IPS-15b (cell line): ENCODE data around the gene SGTB.
A peak's percentile ranks its signal among the peaks of the same experiment; 100 is the strongest.
"Not testable (repeated sequence)": the region's sequence is repeated elsewhere in the genome, so short reads cannot be mapped to it uniquely, and the experiment has no call there.

Experiments
- H3K27me3 ChIP-seq: one replicate; pipeline ENCODE4 v1.6.1; 2013; ENCODE audit warnings: low read length; ENCODE audit not compliant: control insufficient read depth, insufficient read depth
- H3K36me3 ChIP-seq: one replicate; pipeline ENCODE4 v1.6.1; 2013; ENCODE audit warnings: low read length; ENCODE audit not compliant: control insufficient read depth, insufficient read depth
- H3K4me1 ChIP-seq: one replicate; pipeline ENCODE4 v1.6.1; 2013; ENCODE audit warnings: mild to moderate bottlenecking, low read length; ENCODE audit not compliant: control insufficient read depth, insufficient read depth
- H3K4me3 ChIP-seq: one replicate; pipeline ENCODE4 v1.5.1; 2013; ENCODE audit warnings: low read depth, low read length
- H3K9ac ChIP-seq: one replicate; pipeline ENCODE4 v1.6.1; 2013; ENCODE audit warnings: low read depth, mild to moderate bottlenecking, low read length
- H3K9me3 ChIP-seq: one replicate; pipeline ENCODE4 v1.6.1; 2013; ENCODE audit warnings: mild to moderate bottlenecking, low read length; ENCODE audit not compliant: control insufficient read depth, insufficient read depth

The SGTB gene

GRCh38 chr5:65647941-65648340 lies 74.0 kb downstream of the SGTB start:
- Histone ChIP-seq H3K9me3 (no peaks in the 10 kb centered on the region), H3K9ac (no peak overlapping the region), H3K27me3 (no peaks in the 10 kb centered on the region), H3K36me3 (no peaks in the 10 kb centered on the region), H3K4me3 (no peak overlapping the region), H3K4me1 (no peaks in the 10 kb centered on the region)

GRCh38 chr5:65646938-65647337 lies 75.0 kb downstream of the SGTB start:
- Histone ChIP-seq H3K4me3 (no peak overlapping the region), H3K4me1 (no peaks in the 10 kb centered on the region), H3K9me3 (no peaks in the 10 kb centered on the region), H3K27me3 (no peaks in the 10 kb centered on the region), H3K36me3 (no peaks in the 10 kb centered on the region), H3K9ac (no peak overlapping the region)

- Histone ChIP-seq H3K36me3 (no peaks in the 10 kb centered on the region), H3K4me1 (no peaks in the 10 kb centered on the region), H3K9ac (no peak overlapping the region), H3K9me3 (no peaks in the 10 kb centered on the region), H3K4me3 (no peak overlapping the region), H3K27me3 (no peaks in the 10 kb centered on the region)
Measured at GRCh38 chr5:65640240-65640639, 81.7 kb downstream of the SGTB start.

- Histone ChIP-seq H3K4me3 (no peak overlapping the region), H3K9ac (no peak overlapping the region), H3K27me3 (no peaks in the 10 kb centered on the region), H3K4me1 (no peaks in the 10 kb centered on the region), H3K9me3 (no peaks in the 10 kb centered on the region), H3K36me3 (peaks cover 3% of the 10 kb centered on the region)
Measured at GRCh38 chr5:65630981-65631380, 90.9 kb downstream of the SGTB start.

- peak overlapping the region; percentile 100 for H3K4me3 ChIP-seq
- no peak overlapping the region for H3K9ac ChIP-seq
- peaks cover 3% of the 10 kb centered on the region for H3K36me3 ChIP-seq
- no peaks in the 10 kb centered on the region for H3K9me3 ChIP-seq
- no peaks in the 10 kb centered on the region for H3K4me1 ChIP-seq
- H3K27me3 ChIP-seq = no peaks in the 10 kb centered on the region
Measured at GRCh38 chr5:65625743-65626142, 96.2 kb downstream of the SGTB start.

GRCh38 chr5:65624571-65625555 lies 97.0 kb downstream of the SGTB start, which contains the start of the genes SHLD3 and TRAPPC13:
TSS of gene SHLD3 (plus strand) at chr5:65625027. CDS start at chr5:65629588, 4,561 bp downstream.
TSS of gene TRAPPC13 (plus strand) at chr5:65625027. CDS start at chr5:65625061, 34 bp downstream.
- H3K9ac ChIP-seq = peak within 1 kb of the TSS; percentile 90
- H3K27me3 ChIP-seq = no peaks in the 10 kb centered on the region
- no peaks in the 10 kb centered on the region for H3K9me3 ChIP-seq
- peak within 1 kb of the TSS; percentile 100 for H3K4me3 ChIP-seq
- H3K36me3 ChIP-seq = peaks cover 3% of the 10 kb centered on the region
- no peaks in the 10 kb centered on the region for H3K4me1 ChIP-seq

GRCh38 chr5:65624025-65624570 lies 97.8 kb downstream of the SGTB start, which contains the start of gene TRIM23:
TSS of gene TRIM23 (minus strand) at chr5:65624333. CDS start at chr5:65624274, 59 bp downstream.
- Histone ChIP-seq H3K36me3 (no peaks in the 10 kb centered on the region), H3K27me3 (no peaks in the 10 kb centered on the region), H3K9ac (peak within 1 kb of the TSS; percentile 90), H3K4me3 (peak within 1 kb of the TSS; percentile 100), H3K9me3 (no peaks in the 10 kb centered on the region), H3K4me1 (no peaks in the 10 kb centered on the region)

GRCh38 chr5:65623482-65623881 lies 98.4 kb downstream of the SGTB start:
- no peaks in the 10 kb centered on the region for H3K36me3 ChIP-seq
- H3K9me3 ChIP-seq = no peaks in the 10 kb centered on the region
- H3K4me1 ChIP-seq = no peaks in the 10 kb centered on the region
- peak overlapping the region; percentile 100 for H3K4me3 ChIP-seq
- H3K27me3 ChIP-seq = no peaks in the 10 kb centered on the region
- no peak overlapping the region for H3K9ac ChIP-seq

GRCh38 chr5:65621961-65622360 lies 99.9 kb downstream of the SGTB start:
- H3K27me3 ChIP-seq, H3K4me1 ChIP-seq, H3K4me3 ChIP-seq, H3K36me3 ChIP-seq, H3K9me3 ChIP-seq, H3K9ac ChIP-seq: not testable (repeated sequence)

GRCh38 chr5:65620021-65620420 lies 101.9 kb downstream of the SGTB start:
- H3K27me3 ChIP-seq = no peaks in the 10 kb centered on the region
- no peaks in the 10 kb centered on the region for H3K9me3 ChIP-seq
- H3K9ac ChIP-seq = no peak overlapping the region
- no peak overlapping the region for H3K4me3 ChIP-seq
- H3K36me3 ChIP-seq = no peaks in the 10 kb centered on the region
- no peaks in the 10 kb centered on the region for H3K4me1 ChIP-seq
